H1 (cell line): ENCODE measurements around the gene SV2A. TPM values are rescaled to one million over a fixed set of nuclear protein-coding genes. Genes with fewer than 3 reads are reported as not detected.

Experiments used
- RBBP5 ChIP-seq: IDR thresholded peaks from 2 replicates; pipeline ENCODE4 v1.7.1; 2012; ENCODE audit warnings: low read depth, mild to moderate bottlenecking, inconsistent platforms, low read length, moderate library complexity, borderline replicate concordance
- polyA plus RNA-seq, 7 experiments: library from polyadenylated mRNA; depleted of rRNA in 3 of 7; stranded (reverse) in 5 of 7; unstranded in 2 of 7; fragments of >200 nt in 5 of 7; fragments of 200-250 nt in 2 of 7; gene quantifications; 1 replicate in 5 of 7; 2 replicates in 1 of 7; 4 replicates in 1 of 7; pipeline versions ENCODE4 v1.2.1 to v1.2.3, GENCODE V29; 2011 to 2013; ENCODE audit warnings: missing spikeins in 2 of 7, mixed read lengths in 2 of 7
- total RNA-seq: library from RNA; stranded (reverse); fragmentation: NEBNext Ultra II Directional; extraction: Animal tissue kit (Norgen Biotek cat#: 25700); gene quantifications from 2 replicates; pipeline ENCODE4 v1.2.1, GENCODE V29; 2021

The SV2A gene
- total and polyA plus RNA-seq, 2 of the 8 experiments (the other 6 are each of a cell fraction or from before 2014, with no cell fraction given) = 41.8 to 51.8 TPM

GRCh38 chr1:149942885-149943284 is 25.2 kb upstream of the SV2A start (continued):
- no peak for TF ChIP-seq RBBP5
